H1 (cell line): ENCODE results near the gene SLC25A42. TPM values are rescaled to one million over a fixed set of nuclear protein-coding genes. Genes with fewer than 3 reads are reported as not detected.

Experiments used
- CTCF ChIA-PET: fragments of 300-600 bp; sonication (Branson Sonifier 250); formaldehyde crosslinking; loops from one replicate; lab custom pipeline; 2021; ENCODE audit not compliant: partially characterized antibody; lab: Charles Lee
- POLR2A ChIA-PET: fragments of 300-600 bp; sonication (Branson Sonifier 250); formaldehyde crosslinking; loops from one replicate; lab custom pipeline; 2021; ENCODE audit warnings: inconsistent platforms; ENCODE audit not compliant: partially characterized antibody; lab: Charles Lee
- DNase-seq, 2 experiments: peaks; one replicate each; pipeline versions ENCODE4 v3.0.0 to v3.0.0-alpha.2; 2010 to 2022; ENCODE audit warnings: low spot score in 2 of 2, low read depth in 1 of 2, mixed read lengths in 1 of 2
- FAIRE-seq: peaks from 2 replicates; lab custom pipeline; 2011; peaks lifted over from hg19 to GRCh38; lab: Jason Lieb, UNC
- H2AFZ ChIP-seq: 2 replicates; pipeline ENCODE4 v1.8.1; 2012; ENCODE audit warnings: low read length, inconsistent platforms
- H2AK5ac ChIP-seq: 2 replicates; pipeline ENCODE4 v1.6.1; 2013; ENCODE audit warnings: low read depth, low read length
- H2BK120ac ChIP-seq: replicated peaks from 2 replicates; pipeline ENCODE3; 2013; ENCODE audit warnings: low read depth, low read length, inconsistent platforms
- H2BK12ac ChIP-seq: 2 replicates; pipeline ENCODE4 v1.6.1; 2013; ENCODE audit warnings: low read depth, low read length
- H2BK15ac ChIP-seq: 2 replicates; pipeline ENCODE4 v1.6.1; 2013; ENCODE audit warnings: low read length
- H2BK20ac ChIP-seq: 2 replicates; pipeline ENCODE4 v1.6.1; 2013; ENCODE audit warnings: low read length
- H2BK5ac ChIP-seq: 2 replicates; pipeline ENCODE4 v1.6.1; 2013; ENCODE audit warnings: low read depth, low read length
- H3K14ac ChIP-seq: 2 replicates; pipeline ENCODE4 v1.6.1; 2013; ENCODE audit warnings: inconsistent platforms; ENCODE audit not compliant: insufficient read length
- H3K18ac ChIP-seq: 2 replicates; pipeline ENCODE4 v1.6.1; 2013; ENCODE audit warnings: low read length; ENCODE audit errors: extremely low read depth
- H3K23ac ChIP-seq: 2 replicates; pipeline ENCODE4 v1.6.1; 2013; ENCODE audit warnings: inconsistent platforms; ENCODE audit not compliant: insufficient read length
- H3K23me2 ChIP-seq: 2 replicates; pipeline ENCODE4 v1.6.1; 2013; ENCODE audit warnings: low read depth, low read length
- H3K27ac ChIP-seq: 2 replicates; pipeline ENCODE4 v1.6.1; 2011; ENCODE audit warnings: low read depth, low read length, inconsistent platforms
- H3K27me3 ChIP-seq, 4 experiments: replicated peaks in 1 of 4; 1 replicate in 1 of 4; 2 replicates in 3 of 4; pipeline versions ENCODE4 v1.6.1 to v1.8.1; 2011 to 2013; ENCODE audit warnings: low read length in 3 of 4, mild to moderate bottlenecking in 3 of 4, inconsistent platforms in 2 of 4, mixed read lengths in 2 of 4, moderate library complexity in 1 of 4; ENCODE audit not compliant: control insufficient read depth in 3 of 4, insufficient read depth in 3 of 4; ENCODE audit errors: extremely low read depth in 1 of 4
- H3K36me3 ChIP-seq, 4 experiments: 2 replicates each; pipeline versions ENCODE4 v1.6.1 to v1.8.1; 2011 to 2013; ENCODE audit warnings: mild to moderate bottlenecking in 4 of 4, low read length in 3 of 4, moderate library complexity in 2 of 4, control low read depth in 1 of 4, inconsistent platforms in 1 of 4; ENCODE audit not compliant: insufficient read depth in 4 of 4, control insufficient read depth in 2 of 4
- H3K4ac ChIP-seq: replicated peaks from 2 replicates; pipeline ENCODE3; 2013; ENCODE audit warnings: low read length, low read depth, mixed read lengths, inconsistent platforms; ENCODE audit not compliant: insufficient read length
- H3K4me1 ChIP-seq, 4 experiments: replicated peaks in 1 of 4; 1 replicate in 1 of 4; 2 replicates in 3 of 4; pipeline versions ENCODE4 v1.6.1 to v1.8.1; 2011 to 2013; ENCODE audit warnings: low read length in 3 of 4, inconsistent platforms in 2 of 4, mixed read lengths in 1 of 4; ENCODE audit not compliant: insufficient read depth in 4 of 4, control insufficient read depth in 3 of 4
- H3K4me2 ChIP-seq, 2 experiments: 2 replicates each; pipeline versions ENCODE4 v1.6.1 to v1.8.1; 2011 to 2013; ENCODE audit warnings: low read depth in 2 of 2, low read length in 2 of 2, control low read depth in 1 of 2, inconsistent platforms in 1 of 2, mild to moderate bottlenecking in 1 of 2; ENCODE audit not compliant: insufficient read depth in 1 of 2
- H3K4me3 ChIP-seq, 4 experiments: fragments of 200-600, 300-600 bp in 1 of 4; sonication (generic), shearing (Covaris generic), sonication (Bioruptor Twin) in 1 of 4; 2 replicates each; pipeline versions ENCODE4 v1.5.1 to v1.8.1; 2011 to 2016; ENCODE audit warnings: low read length in 4 of 4, low read depth in 3 of 4, control low read depth in 2 of 4, inconsistent platforms in 2 of 4, mild to moderate bottlenecking in 2 of 4, mixed read lengths in 1 of 4, moderate library complexity in 1 of 4; ENCODE audit not compliant: insufficient read depth in 2 of 4; ENCODE audit errors: extremely low read depth in 1 of 4
- H3K56ac ChIP-seq: replicated peaks from 2 replicates; pipeline ENCODE3; 2013; ENCODE audit warnings: low read depth, mild to moderate bottlenecking, mixed read lengths, low read length, inconsistent platforms; ENCODE audit not compliant: insufficient read length
- H3K79me1 ChIP-seq: 2 replicates; pipeline ENCODE4 v1.6.1; 2013; ENCODE audit warnings: low read depth, low read length, control low read depth
- H3K79me2 ChIP-seq, 2 experiments: 2 replicates each; pipeline versions ENCODE4 v1.6.1 to v1.8.1; 2012 to 2013; ENCODE audit warnings: low read length in 2 of 2, mild to moderate bottlenecking in 2 of 2, inconsistent platforms in 1 of 2; ENCODE audit not compliant: insufficient read depth in 2 of 2, control insufficient read depth in 1 of 2
- H3K9ac ChIP-seq, 4 experiments: replicated peaks in 1 of 4; 1 replicate in 1 of 4; 2 replicates in 3 of 4; pipeline versions ENCODE4 v1.6.1 to v1.8.1; 2011 to 2013; ENCODE audit warnings: low read depth in 3 of 4, low read length in 3 of 4, control low read depth in 2 of 4, mild to moderate bottlenecking in 2 of 4, moderate library complexity in 2 of 4, inconsistent platforms in 1 of 4; ENCODE audit errors: extremely low read depth in 1 of 4
- H3K9me3 ChIP-seq, 2 experiments: 2 replicates each; pipeline versions ENCODE4 v1.6.1 to v1.8.1; 2012 to 2013; ENCODE audit warnings: mild to moderate bottlenecking in 2 of 2, moderate library complexity in 2 of 2, control low read depth in 1 of 2, inconsistent platforms in 1 of 2, low read depth in 1 of 2, low read length in 1 of 2, mixed read lengths in 1 of 2; ENCODE audit not compliant: insufficient read depth in 2 of 2
- H4K20me1 ChIP-seq, 2 experiments: replicated peaks in 1 of 2; 2 replicates each; pipeline versions ENCODE3 to v1.8.1; 2011 to 2013; ENCODE audit warnings: inconsistent platforms in 2 of 2, low read length in 2 of 2, mild to moderate bottlenecking in 1 of 2; ENCODE audit not compliant: insufficient read depth in 2 of 2, control insufficient read depth in 1 of 2
- H4K5ac ChIP-seq: 2 replicates; pipeline ENCODE4 v1.6.1; 2013; ENCODE audit warnings: low read length, low read depth, mixed read lengths, inconsistent platforms; ENCODE audit not compliant: insufficient read length
- H4K8ac ChIP-seq: 2 replicates; pipeline ENCODE4 v1.8.0; 2013; ENCODE audit warnings: mild to moderate bottlenecking, moderate library complexity, low read length, inconsistent platforms; ENCODE audit not compliant: insufficient read depth; ENCODE audit errors: extremely low read depth
- H4K91ac ChIP-seq: replicated peaks from 2 replicates; pipeline ENCODE3; 2013; ENCODE audit warnings: low read length, mixed read lengths, inconsistent platforms; ENCODE audit not compliant: insufficient read length
- CBX8 ChIP-seq: fragments of 300-800, 300-1000 bp; sonication (generic); IDR thresholded peaks from 2 replicates; pipeline ENCODE4 v1.7.1; 2016; ENCODE audit warnings: low read depth, low read length, borderline replicate concordance
- CHD1 ChIP-seq: IDR thresholded peaks from 2 replicates; pipeline ENCODE4 v1.6.1; 2012; ENCODE audit warnings: low read depth, low read length, improper control_type of control experiment
- CHD2 ChIP-seq: IDR thresholded peaks from 2 replicates; pipeline ENCODE4 v1.6.1; 2012; ENCODE audit warnings: low read length, improper control_type of control experiment
- CREB1 ChIP-seq: IDR thresholded peaks from 2 replicates; pipeline ENCODE4 v1.6.1; 2012; ENCODE audit warnings: inconsistent platforms
- EGR1 ChIP-seq: IDR thresholded peaks from 2 replicates; pipeline ENCODE4 v1.6.1; 2011; ENCODE audit warnings: low read depth, low read length, borderline replicate concordance
- GABPA ChIP-seq: IDR thresholded peaks from 2 replicates; pipeline ENCODE4 v1.6.1; 2011; ENCODE audit warnings: mild to moderate bottlenecking, low read length, moderate library complexity, borderline replicate concordance; ENCODE audit not compliant: insufficient read depth
- KDM4A ChIP-seq: IDR thresholded peaks from one replicate; pipeline ENCODE4 v1.7.1; 2012; ENCODE audit warnings: low read depth, mild to moderate bottlenecking, moderate library complexity, low read length, inconsistent platforms; ENCODE audit not compliant: severe bottlenecking
- NRF1 ChIP-seq: IDR thresholded peaks from 2 replicates; pipeline ENCODE4 v1.6.1; 2011; ENCODE audit warnings: mild to moderate bottlenecking, low read depth, low read length, improper control_type of control experiment
- SIRT6 ChIP-seq: IDR thresholded peaks from one replicate; pipeline ENCODE4 v1.7.1; 2012; ENCODE audit warnings: low read length, inconsistent platforms
- SRF ChIP-seq: IDR thresholded peaks from 2 replicates; pipeline ENCODE4 v1.6.1; 2011; ENCODE audit warnings: mild to moderate bottlenecking, low read depth, low read length, moderate library complexity
- TAF1 ChIP-seq: IDR thresholded peaks from 2 replicates; pipeline ENCODE4 v1.6.1; 2011; ENCODE audit warnings: mild to moderate bottlenecking, low read depth, low read length
- YY1 ChIP-seq: IDR thresholded peaks from 2 replicates; pipeline ENCODE4 v1.6.1; 2011; ENCODE audit warnings: low read depth, mild to moderate bottlenecking, low read length
- WGBS, 2 experiments: shearing (Covaris generic) in 1 of 2; methylation state at CpG; one replicate each; pipeline versions ENCODE4 v1.1.6 to v1.1.7; 2013 to 2015; ENCODE audit warnings: low lambda C conversion rate in 2 of 2, mixed read lengths in 2 of 2, inconsistent platforms in 1 of 2, low coverage in 1 of 2, missing lambda C conversion rate in 1 of 2; ENCODE audit not compliant: insufficient replicate concordance in 2 of 2, insufficient coverage in 1 of 2, insufficient read length in 1 of 2; ENCODE audit errors: extremely low coverage in 1 of 2, missing lambda C conversion rate in 1 of 2; 5-methylcytosine and 5-hydroxymethylcytosine counted together
- polyA plus RNA-seq, 7 experiments: library from polyadenylated mRNA; depleted of rRNA in 3 of 7; stranded (reverse) in 5 of 7; unstranded in 2 of 7; fragments of >200 nt in 5 of 7; fragments of 200-250 nt in 2 of 7; gene quantifications; 1 replicate in 5 of 7; 2 replicates in 1 of 7; 4 replicates in 1 of 7; pipeline versions ENCODE4 v1.2.1 to v1.2.3, GENCODE V29; 2011 to 2013; ENCODE audit warnings: missing spikeins in 2 of 7, mixed read lengths in 2 of 7
- total RNA-seq: library from RNA; stranded (reverse); fragmentation: NEBNext Ultra II Directional; extraction: Animal tissue kit (Norgen Biotek cat#: 25700); gene quantifications from 2 replicates; pipeline ENCODE4 v1.2.1, GENCODE V29; 2021
- TF ChIP-seq, protein P1 (sequence below): IDR thresholded peaks from 2 replicates; pipeline ENCODE4 v1.6.1; 2011; ENCODE audit warnings: low read depth, mild to moderate bottlenecking, low read length; ENCODE audit not compliant: insufficient read depth

The SLC25A42 gene
- total and polyA plus RNA-seq, 2 of the 8 experiments (the other 6 are each of a cell fraction or from before 2014, with no cell fraction given) = 5.9 to 6.2 TPM

- no peaks in the 10 kb centered on the region for H3K36me3 ChIP-seq
- no peaks in the 10 kb centered on the region for H3K9me3 ChIP-seq
- H3K4me3 ChIP-seq = no peak overlapping the region
- H4K8ac ChIP-seq = no peak overlapping the region
- TF ChIP-seq CBX8 (no peak), GABPA (no peak), CHD2 (no peak), EGR1 (no peak), NRF1 (no peak), CREB1 (no peak), TAF1 (no peak), KDM4A (no peak), SRF (no peak), YY1 (no peak), SIRT6 (no peak), CHD1 (no peak)
- TF ChIP-seq, protein P1, sequence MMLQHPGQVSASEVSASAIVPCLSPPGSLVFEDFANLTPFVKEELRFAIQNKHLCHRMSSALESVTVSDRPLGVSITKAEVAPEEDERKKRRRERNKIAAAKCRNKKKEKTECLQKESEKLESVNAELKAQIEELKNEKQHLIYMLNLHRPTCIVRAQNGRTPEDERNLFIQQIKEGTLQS = no peak
- FAIRE-seq (no peak), DNase-seq (no peak)
- H3K4ac ChIP-seq = no peak overlapping the region
- peaks cover 0 to 4% of the 10 kb centered on the region in 2 experiments for H4K20me1 ChIP-seq
- H3K27me3 ChIP-seq = peaks cover 0 to 3% (median 0%) of the 10 kb centered on the region in 4 experiments; a peak in 4 of 7 replicates
- peaks cover 5% of the 10 kb centered on the region; the same call in 1 of the 2 replicates for H3K79me1 ChIP-seq
- no peak overlapping the region for H3K27ac ChIP-seq
- H3K18ac ChIP-seq = no peak overlapping the region
- peaks cover 0 to 5% (median 4%) of the 10 kb centered on the region in 4 experiments; a peak in 5 of 7 replicates for H3K4me1 ChIP-seq
- no peak overlapping the region for H3K56ac ChIP-seq
- ChIA-PET POLR2A (interaction anchor here (0.6 to 2.4 kb wide), 7 partner anchors 10 to 219 kb away, joined by 3 to 12 read pairs (median 3); partner anchors contain the start of gene MEF2B), CTCF (interaction anchor here (0.7 to 6.2 kb wide), 25 partner anchors 9 to 372 kb away, joined by 3 to 46 read pairs (median 4); no protein-coding TSS in a partner anchor)
- H2BK120ac ChIP-seq = no peak overlapping the region
- H3K79me2 ChIP-seq = 0 out of 4 replicates have a peak, but pooled peaks cover 0 to 4% of the 10 kb centered on the region in 2 experiments
- no peak overlapping the region for H4K91ac ChIP-seq
- 85% methylated on average over 3 of the region's 5 CpGs; no CpG with 5 or more reads in 1 of the 2 experiments for WGBS, 2 experiments
- H2BK15ac ChIP-seq = no peak overlapping the region
- H4K5ac ChIP-seq = no peak overlapping the region
- H2BK20ac ChIP-seq = no peak overlapping the region
- no peak overlapping the region for H3K23ac ChIP-seq
- no peak overlapping the region for H3K4me2 ChIP-seq
- 0 out of 2 replicates have a peak overlapping the region, but pooled peaks have one; percentile 6 for H2BK12ac ChIP-seq
- no peak overlapping the region for H2BK5ac ChIP-seq
- H3K14ac ChIP-seq = no peak overlapping the region
- peaks cover 3% of the 10 kb centered on the region; the same call in 1 of the 2 replicates for H3K23me2 ChIP-seq
- H3K9ac ChIP-seq = no peak overlapping the region
- no peak overlapping the region for H2AK5ac ChIP-seq
- no peak overlapping the region for H2AFZ ChIP-seq
These were observed 76.7 kb downstream of the SLC25A42 start for GRCh38 chr19:19140476-19140875.
